NCI-H748 (cell line): Measurements from ENCODE around the gene SLC43A2.

ENCODE experiments used
- DNase-seq: peaks from one replicate; lab custom pipeline; 2025; ENCODE audit not compliant: unreplicated experiment; lab: John Stamatoyannopoulos, UW

Gene SLC43A2

DNA sequence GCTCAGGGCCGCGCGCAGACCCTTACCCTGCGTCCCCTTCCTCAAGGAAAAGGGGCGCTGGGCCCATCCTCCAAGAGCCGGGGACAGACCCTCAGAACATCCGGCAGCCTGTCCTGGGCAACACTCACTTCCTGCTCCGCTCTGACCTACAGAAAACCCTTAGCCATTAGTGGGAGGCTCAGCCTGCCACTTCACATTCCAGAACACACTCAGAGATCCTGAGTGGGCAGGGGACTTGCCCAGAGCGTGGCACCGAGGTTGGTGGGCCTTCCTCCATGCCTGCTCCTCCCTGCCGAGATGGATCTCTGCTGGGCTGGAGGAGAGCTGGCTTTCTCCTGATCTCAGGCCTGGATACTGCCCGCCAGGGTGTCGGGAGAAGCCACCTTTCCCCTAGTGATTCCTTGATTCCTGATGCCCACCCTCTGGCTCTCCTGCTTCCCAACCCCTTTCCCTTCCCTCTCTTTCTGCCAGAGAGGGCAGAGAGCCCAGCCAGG lies 15.4 kb upstream of the SLC43A2 start:
- no peak for DNase-seq

DNA sequence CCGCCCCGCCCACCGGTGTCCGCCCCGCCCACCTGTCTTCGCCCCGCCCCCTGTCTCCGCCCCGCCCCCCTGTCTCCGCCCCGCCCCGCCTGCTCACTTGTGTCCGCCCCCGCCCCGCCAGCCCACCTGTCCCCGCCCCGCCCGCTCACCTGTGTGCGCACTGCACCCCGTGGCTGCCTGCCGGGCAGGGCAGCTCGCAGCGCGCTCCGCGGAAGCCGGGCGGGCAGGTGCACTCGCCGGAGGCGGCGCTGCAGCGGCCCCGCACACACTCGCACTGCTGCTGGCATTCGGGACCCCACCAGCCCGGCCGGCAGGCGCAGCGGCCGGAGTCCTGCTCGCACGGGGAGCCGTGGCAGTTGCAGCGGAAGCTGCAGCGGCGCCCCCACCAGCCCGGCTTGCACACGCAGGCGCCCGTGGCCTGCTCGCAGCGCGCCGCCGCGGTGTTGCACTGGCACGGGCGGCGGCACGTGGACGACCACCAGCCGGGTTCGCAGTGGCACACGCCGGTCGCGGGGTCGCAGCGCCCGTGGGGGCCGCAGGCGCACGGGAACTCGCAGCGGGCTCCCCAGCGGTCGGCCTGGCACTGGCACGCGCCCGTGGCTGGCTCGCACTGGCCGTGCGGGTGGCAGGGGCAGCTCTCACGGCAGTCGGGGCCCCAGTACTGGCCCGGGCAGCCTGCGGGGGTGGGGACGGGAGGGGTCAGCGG lies 14.8 kb upstream of the SLC43A2 start:
- peak; percentile 94 for DNase-seq

- no peak for DNase-seq
These were observed 12.4 kb upstream of the SLC43A2 start for GRCh38 chr17:1641065-1641403.

DNA sequence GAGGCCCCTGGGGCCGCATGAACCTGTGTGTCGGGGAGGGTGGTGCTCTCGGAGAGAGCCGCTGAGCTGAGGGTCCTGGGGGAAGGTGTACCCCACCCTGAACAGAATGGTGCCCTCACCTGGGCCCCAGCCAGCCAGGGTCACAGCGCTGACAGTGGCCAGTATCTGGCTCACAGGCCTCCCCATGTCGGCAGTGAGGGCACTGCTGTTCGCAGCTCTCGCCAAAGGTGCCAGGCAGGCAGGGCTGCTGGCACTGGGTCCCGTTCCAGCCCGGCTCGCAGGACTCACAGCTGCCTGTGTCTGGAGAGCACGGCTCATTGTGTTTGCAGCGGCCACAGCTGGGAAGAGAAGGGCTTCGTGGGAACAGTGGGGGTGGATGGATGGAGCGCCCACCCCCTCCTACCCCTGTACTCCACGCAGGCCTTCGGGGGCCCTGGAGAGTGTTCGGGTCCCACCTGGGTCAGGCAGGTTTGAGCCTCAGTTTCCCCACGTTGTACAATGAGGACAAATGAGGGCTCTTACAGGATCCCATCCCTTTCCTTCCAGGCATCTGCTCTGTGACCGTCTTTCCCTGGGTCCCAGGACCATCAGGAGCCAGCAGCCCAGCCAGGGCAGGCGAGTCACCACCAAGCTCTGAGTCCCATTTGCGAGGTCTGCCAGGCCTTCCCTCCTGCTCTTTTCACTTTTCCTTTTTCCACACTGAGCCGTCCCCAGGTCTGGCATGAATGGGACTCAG lies 11.9 kb upstream of the SLC43A2 start:
- DNase-seq, result no peak

- peak; percentile 61 for DNase-seq
These were observed 11.0 kb upstream of the SLC43A2 start for GRCh38 chr17:1639549-1640180.

- DNase-seq, result no peak
These were observed 10.1 kb upstream of the SLC43A2 start for GRCh38 chr17:1638624-1639300.

DNA sequence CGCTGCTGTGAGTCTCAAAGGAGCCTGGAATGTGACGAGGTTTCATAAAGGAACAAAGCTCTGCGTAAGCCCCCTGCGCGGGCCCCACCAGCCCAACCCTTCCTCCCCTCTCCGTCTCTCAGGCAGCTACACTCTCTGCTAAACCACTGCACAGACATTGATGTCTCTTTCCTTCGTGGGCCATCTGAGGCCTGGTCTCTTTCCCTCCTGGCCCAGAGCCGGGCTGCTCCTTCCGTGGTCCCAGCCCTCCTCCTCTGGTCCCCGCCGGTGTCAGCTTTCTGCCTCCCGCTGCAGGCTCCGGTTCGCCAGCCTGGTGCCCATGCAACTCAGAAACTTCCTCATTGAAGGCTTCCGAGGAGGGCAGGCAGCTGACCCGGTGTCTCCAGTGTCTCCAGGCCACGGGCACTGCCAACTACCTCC lies 9.5 kb upstream of the SLC43A2 start:
- DNase-seq, result no peak

- DNase-seq, result no peak
These were observed 8.2 kb upstream of the SLC43A2 start for GRCh38 chr17:1636732-1637285.

DNA sequence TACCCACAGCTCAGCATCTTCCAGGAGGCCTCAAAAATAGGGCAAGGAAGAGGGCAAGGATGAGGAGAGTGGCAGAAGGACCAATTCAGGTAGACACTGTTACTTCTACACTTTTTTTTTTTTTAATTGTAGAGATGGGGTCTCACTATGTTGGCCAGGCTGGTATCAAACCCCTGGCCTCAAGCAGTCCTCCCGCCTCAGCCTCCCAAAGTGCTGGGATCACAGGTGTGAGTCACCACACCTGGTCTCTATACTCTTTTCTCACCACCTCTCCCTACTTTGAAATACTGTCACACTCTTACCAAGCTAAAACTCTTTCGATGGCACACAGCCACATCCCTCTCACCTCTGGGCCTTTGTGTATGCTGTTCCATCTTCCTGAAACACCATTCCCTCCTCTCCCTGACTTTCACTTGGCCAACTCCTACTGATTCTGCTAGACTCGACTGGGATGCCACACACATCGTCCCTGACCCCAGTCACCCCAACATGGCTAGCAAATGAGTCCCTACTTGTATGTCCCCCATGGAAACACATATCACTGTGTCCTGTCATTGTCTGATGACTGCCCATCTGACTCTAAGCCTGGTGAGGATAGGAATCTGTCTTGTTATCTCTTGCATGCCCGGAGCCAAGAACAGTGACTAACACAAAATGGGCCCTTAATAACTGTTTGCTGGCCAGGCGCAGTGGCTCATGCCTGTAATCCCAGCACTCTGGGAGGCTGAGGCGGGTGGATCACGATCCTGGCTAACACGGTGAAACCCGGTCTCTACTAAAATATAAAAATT lies 7.2 kb upstream of the SLC43A2 start:
- DNase-seq, result no peak

DNA sequence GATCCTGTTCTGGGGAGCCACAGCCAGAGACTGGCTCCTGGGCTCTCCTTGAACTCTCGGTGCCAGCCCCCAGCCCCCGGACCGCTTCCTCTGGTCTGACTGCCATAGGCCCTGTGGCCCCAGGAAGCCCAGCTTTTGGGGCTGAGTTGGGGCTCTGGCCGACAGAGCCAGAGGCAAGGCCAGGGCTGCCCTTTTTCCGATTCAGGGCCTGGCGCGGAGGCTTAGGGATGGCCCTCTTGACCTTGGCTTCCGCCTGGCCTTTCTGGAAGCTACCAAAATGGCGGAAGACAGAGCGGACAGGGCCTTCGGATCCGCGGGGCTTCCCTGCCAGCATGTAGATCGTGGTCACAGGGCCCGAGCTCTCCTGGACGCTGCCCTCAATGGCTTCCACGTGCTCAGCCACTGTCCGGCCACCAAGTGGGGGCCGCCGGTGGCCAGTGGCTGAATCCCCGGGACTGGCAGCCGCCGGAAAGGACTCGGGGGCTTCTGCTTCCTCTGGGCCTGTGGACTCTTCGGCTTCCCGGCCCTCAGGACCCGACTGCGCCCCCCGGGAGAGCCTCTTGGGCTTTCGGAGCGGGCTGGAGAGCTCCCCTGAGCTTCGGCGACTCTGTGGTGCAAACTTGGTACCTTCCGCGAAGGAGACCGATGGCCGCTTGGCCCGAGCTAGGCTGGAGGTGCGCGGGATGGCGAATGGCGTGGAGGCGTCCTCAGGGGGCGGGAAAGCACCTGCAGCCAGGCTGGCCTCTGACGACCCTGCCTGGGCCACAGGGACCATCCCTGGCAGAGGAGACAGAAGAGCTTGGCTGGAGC lies 6.4 kb upstream of the SLC43A2 start:
- DNase-seq, result no peak

DNA sequence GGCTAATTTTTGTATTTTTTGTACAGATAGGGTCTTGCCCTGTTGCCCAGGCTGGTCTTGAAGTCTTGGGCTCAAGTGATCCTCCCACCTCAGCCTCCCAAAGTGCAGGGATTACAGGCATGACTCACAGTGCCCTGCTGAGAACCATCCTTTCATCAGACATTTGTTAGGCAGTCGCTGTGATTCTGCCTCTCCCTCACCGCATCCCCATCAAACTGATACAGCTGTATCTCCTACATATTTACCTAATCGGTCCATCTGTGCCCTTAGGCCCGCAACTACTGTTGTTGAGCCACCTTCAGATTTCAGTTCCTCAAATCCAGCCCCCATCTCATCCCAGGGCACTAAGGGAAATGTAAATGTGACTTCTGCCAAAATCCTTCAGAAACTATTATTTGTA lies 2.0 kb upstream of the SLC43A2 start:
- no peak for DNase-seq

- DNase-seq, result peak; percentile 69
These were observed 1.1 kb upstream of the SLC43A2 start for GRCh38 chr17:1629504-1630310.

- peak; percentile 99 for DNase-seq
These were observed 346 bp upstream of the SLC43A2 start for GRCh38 chr17:1628856-1629503.

- peak; percentile 39 for DNase-seq
These were observed 1.3 kb downstream of the SLC43A2 start for GRCh38 chr17:1627182-1627981.

- DNase-seq, result no peak
These were observed 2.3 kb downstream of the SLC43A2 start for GRCh38 chr17:1626333-1626732.

DNA sequence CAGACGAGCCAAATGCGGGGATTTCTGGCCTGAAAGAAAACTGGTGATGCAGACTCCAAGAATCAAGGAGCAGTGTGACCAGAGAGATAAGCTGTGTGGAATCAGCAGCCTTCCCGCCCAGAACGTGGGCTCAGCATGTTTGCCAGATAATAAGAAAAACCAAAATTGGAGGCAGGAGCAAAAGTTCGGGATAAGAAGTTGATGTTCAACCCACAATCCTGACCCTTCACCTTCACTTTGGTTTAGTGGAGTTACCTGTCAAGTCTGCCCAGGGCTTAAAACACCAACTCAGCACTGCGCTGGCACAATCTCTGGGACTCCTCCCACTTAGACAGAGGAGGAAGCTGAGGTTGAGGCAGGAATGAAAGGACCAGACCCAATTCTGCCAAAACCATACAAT lies 3.1 kb downstream of the SLC43A2 start:
- DNase-seq, result no peak

DNA sequence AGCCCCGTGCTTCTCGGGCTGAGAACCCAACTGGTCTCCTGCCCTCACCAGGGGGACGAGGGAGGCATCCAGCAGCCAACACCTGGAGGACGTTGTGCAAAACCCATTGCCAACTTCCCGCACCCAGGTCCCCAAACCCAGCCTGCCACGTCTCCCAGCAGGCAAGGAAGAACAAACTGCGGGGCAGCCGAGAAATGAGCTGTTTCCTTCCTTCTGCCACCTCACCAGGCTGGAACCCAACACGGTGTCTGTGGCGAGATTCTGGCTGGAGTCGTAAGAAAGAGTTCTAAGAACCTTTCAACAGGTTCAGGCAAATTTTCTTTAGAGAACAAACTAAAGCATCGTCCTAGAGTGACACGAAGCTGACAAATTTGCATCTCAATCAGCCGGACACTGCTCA lies 3.6 kb downstream of the SLC43A2 start:
- DNase-seq, result no peak
